ENCODE measurements around the gene INAFM1. TPM values are rescaled to one million over a fixed set of nuclear protein-coding genes. Genes with fewer than 3 reads are reported as not detected.
A peak's percentile ranks its signal among the peaks of the same experiment; 100 is the strongest.

The INAFM1 gene
- total and polyA plus RNA-seq, 9 of the 15 experiments (the other 6 are each of a cell fraction or from before 2014, with no cell fraction given): 0.71 to 30.9 (median 3.1) TPM

- TF ChIP-seq ZNF717 (CRISPR knock-in tag; IDR thresholded peaks at IDR 0.05): no peak
- 0 out of 2 replicates have a peak, but pooled peaks have one; percentile 26 for TF ChIP-seq KDM2B (CRISPR knock-in tag; IDR thresholded peaks at IDR 0.05)
- peak; percentile 48 for TF ChIP-seq TCF3 (CRISPR knock-in tag; IDR thresholded peaks at IDR 0.05)
- TF ChIP-seq SMARCA5 (IDR thresholded peaks at IDR 0.05): peak; percentile 76
- TF ChIP-seq PTTG1 (tag; IDR thresholded peaks at IDR 0.05; ENCODE audit: low read depth): no peak
- TF ChIP-seq E2F4 (CRISPR knock-in tag; IDR thresholded peaks at IDR 0.05; ENCODE audit: low read depth): no peak
- TF ChIP-seq, protein P1, sequence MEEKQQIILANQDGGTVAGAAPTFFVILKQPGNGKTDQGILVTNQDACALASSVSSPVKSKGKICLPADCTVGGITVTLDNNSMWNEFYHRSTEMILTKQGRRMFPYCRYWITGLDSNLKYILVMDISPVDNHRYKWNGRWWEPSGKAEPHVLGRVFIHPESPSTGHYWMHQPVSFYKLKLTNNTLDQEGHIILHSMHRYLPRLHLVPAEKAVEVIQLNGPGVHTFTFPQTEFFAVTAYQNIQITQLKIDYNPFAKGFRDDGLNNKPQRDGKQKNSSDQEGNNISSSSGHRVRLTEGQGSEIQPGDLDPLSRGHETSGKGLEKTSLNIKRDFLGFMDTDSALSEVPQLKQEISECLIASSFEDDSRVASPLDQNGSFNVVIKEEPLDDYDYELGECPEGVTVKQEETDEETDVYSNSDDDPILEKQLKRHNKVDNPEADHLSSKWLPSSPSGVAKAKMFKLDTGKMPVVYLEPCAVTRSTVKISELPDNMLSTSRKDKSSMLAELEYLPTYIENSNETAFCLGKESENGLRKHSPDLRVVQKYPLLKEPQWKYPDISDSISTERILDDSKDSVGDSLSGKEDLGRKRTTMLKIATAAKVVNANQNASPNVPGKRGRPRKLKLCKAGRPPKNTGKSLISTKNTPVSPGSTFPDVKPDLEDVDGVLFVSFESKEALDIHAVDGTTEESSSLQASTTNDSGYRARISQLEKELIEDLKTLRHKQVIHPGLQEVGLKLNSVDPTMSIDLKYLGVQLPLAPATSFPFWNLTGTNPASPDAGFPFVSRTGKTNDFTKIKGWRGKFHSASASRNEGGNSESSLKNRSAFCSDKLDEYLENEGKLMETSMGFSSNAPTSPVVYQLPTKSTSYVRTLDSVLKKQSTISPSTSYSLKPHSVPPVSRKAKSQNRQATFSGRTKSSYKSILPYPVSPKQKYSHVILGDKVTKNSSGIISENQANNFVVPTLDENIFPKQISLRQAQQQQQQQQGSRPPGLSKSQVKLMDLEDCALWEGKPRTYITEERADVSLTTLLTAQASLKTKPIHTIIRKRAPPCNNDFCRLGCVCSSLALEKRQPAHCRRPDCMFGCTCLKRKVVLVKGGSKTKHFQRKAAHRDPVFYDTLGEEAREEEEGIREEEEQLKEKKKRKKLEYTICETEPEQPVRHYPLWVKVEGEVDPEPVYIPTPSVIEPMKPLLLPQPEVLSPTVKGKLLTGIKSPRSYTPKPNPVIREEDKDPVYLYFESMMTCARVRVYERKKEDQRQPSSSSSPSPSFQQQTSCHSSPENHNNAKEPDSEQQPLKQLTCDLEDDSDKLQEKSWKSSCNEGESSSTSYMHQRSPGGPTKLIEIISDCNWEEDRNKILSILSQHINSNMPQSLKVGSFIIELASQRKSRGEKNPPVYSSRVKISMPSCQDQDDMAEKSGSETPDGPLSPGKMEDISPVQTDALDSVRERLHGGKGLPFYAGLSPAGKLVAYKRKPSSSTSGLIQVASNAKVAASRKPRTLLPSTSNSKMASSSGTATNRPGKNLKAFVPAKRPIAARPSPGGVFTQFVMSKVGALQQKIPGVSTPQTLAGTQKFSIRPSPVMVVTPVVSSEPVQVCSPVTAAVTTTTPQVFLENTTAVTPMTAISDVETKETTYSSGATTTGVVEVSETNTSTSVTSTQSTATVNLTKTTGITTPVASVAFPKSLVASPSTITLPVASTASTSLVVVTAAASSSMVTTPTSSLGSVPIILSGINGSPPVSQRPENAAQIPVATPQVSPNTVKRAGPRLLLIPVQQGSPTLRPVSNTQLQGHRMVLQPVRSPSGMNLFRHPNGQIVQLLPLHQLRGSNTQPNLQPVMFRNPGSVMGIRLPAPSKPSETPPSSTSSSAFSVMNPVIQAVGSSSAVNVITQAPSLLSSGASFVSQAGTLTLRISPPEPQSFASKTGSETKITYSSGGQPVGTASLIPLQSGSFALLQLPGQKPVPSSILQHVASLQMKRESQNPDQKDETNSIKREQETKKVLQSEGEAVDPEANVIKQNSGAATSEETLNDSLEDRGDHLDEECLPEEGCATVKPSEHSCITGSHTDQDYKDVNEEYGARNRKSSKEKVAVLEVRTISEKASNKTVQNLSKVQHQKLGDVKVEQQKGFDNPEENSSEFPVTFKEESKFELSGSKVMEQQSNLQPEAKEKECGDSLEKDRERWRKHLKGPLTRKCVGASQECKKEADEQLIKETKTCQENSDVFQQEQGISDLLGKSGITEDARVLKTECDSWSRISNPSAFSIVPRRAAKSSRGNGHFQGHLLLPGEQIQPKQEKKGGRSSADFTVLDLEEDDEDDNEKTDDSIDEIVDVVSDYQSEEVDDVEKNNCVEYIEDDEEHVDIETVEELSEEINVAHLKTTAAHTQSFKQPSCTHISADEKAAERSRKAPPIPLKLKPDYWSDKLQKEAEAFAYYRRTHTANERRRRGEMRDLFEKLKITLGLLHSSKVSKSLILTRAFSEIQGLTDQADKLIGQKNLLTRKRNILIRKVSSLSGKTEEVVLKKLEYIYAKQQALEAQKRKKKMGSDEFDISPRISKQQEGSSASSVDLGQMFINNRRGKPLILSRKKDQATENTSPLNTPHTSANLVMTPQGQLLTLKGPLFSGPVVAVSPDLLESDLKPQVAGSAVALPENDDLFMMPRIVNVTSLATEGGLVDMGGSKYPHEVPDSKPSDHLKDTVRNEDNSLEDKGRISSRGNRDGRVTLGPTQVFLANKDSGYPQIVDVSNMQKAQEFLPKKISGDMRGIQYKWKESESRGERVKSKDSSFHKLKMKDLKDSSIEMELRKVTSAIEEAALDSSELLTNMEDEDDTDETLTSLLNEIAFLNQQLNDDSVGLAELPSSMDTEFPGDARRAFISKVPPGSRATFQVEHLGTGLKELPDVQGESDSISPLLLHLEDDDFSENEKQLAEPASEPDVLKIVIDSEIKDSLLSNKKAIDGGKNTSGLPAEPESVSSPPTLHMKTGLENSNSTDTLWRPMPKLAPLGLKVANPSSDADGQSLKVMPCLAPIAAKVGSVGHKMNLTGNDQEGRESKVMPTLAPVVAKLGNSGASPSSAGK (IDR thresholded peaks at IDR 0.05): peak; percentile 53; the same call in 1 of the 2 replicates
- TF ChIP-seq FOXP4 (CRISPR knock-in tag; IDR thresholded peaks at IDR 0.05; ENCODE audit: borderline replicate concordance): 0 out of 2 replicates have a peak, but pooled peaks have one; percentile 20
- TF ChIP-seq ZNF830 (CRISPR knock-in tag; IDR thresholded peaks at IDR 0.05): 0 out of 2 replicates have a peak, but pooled peaks have one; percentile 47
- 0 out of 2 replicates have a peak, but pooled peaks have one; percentile 19 for TF ChIP-seq LARP7 (IDR thresholded peaks at IDR 0.05)
- TF ChIP-seq HDAC8 (tag; IDR thresholded peaks at IDR 0.05): 0 out of 2 replicates have a peak, but pooled peaks have one; percentile 52
- TF ChIP-seq NFRKB (IDR thresholded peaks at IDR 0.05; ENCODE audit: low read depth): peak; percentile 70; the same call in 1 of the 2 replicates
- no peak for TF ChIP-seq ZNF707 (CRISPR knock-in tag; conservative IDR thresholded peaks at IDR 0.05)
Observed at GRCh38 chr19:47231215-47232054, 43.2 kb upstream of the INAFM1 start (continued).

All from K562 (cell line).